Breast epithelium (tissue), 4 donors: Measurements from ENCODE around the gene SAMD8. TPM values are rescaled to one million over a fixed set of nuclear protein-coding genes. Genes with fewer than 3 reads are reported as not detected.
A peak's percentile ranks its signal among the peaks of the same experiment; 100 is the strongest.

Experiments used
- DNase-seq, 2 donors: peaks; one replicate each; pipeline ENCODE4 v3.0.0-alpha.2; 2019; ENCODE audit warnings: low spot score in 2 of 2
- H3K27ac ChIP-seq, 2 donors: fragments of 200-600 bp; sonication (generic) in 1 of 2; one replicate each; pipeline ENCODE4 v1.5.1; 2016 to 2019; ENCODE audit warnings: mild to moderate bottlenecking in 1 of 2
- H3K27me3 ChIP-seq, 2 donors: fragments of 200-600 bp; sonication (generic) in 1 of 2; one replicate each; pipeline versions ENCODE4 v1.5.1 to v1.6.0; 2017 to 2019; ENCODE audit warnings: control low read depth in 1 of 2, mild to moderate bottlenecking in 1 of 2
- H3K36me3 ChIP-seq: fragments of 200-600 bp; one replicate; pipeline ENCODE4 v1.5.1; 2019
- H3K4me1 ChIP-seq, 2 donors: fragments of 200-600 bp; sonication (generic); one replicate each; pipeline ENCODE4 v1.5.1; 2016 to 2019; ENCODE audit warnings: control low read depth in 1 of 2
- H3K4me3 ChIP-seq, 3 donors: fragments of 200-600 bp; sonication (generic); 1 replicate in 2 of 3; 2 replicates in 1 of 3; pipeline ENCODE4 v1.5.1; 2016 to 2019; ENCODE audit warnings: mild to moderate bottlenecking in 3 of 3, moderate library complexity in 2 of 3
- H3K9me3 ChIP-seq, 2 donors: fragments of 200-600 bp; sonication (generic) in 1 of 2; one replicate each; pipeline ENCODE4 v1.5.1; 2016 to 2019; ENCODE audit warnings: control low read depth in 1 of 2
- POLR2A ChIP-seq: fragments of 450-650 bp; IDR thresholded peaks from one replicate; pipeline ENCODE4 v1.6.1; 2016; ENCODE audit warnings: antibody characterized with exemption, mild to moderate bottlenecking, moderate library complexity
- POLR2AphosphoS5 ChIP-seq, 3 donors: sonication (generic); formaldehyde crosslinking; IDR thresholded peaks; one replicate each; pipeline ENCODE4 v1.6.1; 2017; ENCODE audit warnings: antibody characterized with exemption in 3 of 3
- intact Hi-C: fragments of 100-400 bp; cut with DNase I; formaldehyde crosslinking; loops from one replicate; pipeline ENCODE4 v1.15.1; 2023; ENCODE audit warnings: low total_unique reads
- total RNA-seq, 3 donors: library from RNA; depleted of rRNA; stranded (reverse); fragments of >200 nt; gene quantifications; one replicate each; pipeline ENCODE4 v1.1.0, GENCODE V29; 2016
- TF ChIP-seq, protein P1 (sequence below), 3 donors: fragments of 450-650 bp; IDR thresholded peaks; one replicate each; pipeline ENCODE4 v1.5.1; 2016 to 2017; ENCODE audit warnings: antibody characterized with exemption in 3 of 3, mild to moderate bottlenecking in 3 of 3, moderate library complexity in 3 of 3

SAMD8 gene
- total RNA-seq, 3 donors from 2014 or later: 41.0 to 45.2 (median 41.3) TPM

DNA sequence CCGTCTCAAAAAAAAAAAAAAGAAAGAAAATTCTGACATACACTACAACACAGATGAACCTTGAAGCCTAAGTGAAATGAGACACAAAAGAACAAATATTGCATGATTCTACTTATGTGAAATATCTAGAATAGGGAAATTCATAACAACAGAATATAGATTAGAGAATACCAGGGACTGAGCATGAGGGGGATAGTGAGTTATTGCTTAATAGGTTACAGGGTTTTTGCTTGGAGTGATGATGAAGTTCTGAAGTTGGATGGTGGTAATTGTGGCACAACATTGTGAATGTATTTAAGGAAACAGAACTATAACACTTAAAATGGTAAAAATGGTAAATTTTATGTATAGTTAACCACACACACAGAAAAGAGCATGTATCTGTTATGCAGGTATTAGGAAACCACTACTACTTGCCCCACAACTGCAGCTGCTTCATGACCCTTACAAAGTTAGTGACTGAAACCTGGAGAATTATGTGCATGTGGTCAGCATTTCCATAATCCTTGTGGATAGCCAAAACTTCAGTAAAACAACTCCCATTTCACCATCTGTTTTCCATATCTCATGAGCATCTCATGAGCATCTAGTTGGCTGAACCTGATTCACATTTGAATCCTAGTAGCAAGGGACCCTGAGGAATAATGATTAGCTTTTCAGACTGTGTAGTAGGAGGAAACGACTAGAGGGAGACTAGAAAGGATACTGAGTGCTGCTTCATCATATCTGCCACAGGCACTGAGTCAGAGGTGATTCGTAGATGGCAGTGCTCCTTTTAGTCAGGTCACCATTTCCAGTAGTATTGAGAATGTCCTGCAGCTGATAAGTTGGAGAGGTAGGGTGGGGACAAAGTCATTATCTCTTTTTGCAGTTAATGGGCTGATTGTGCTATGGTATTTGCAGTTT is 26.3 kb downstream of the SAMD8 start:
- Histone ChIP-seq H3K27ac (peak overlapping the region in 1 of 2 donors; percentile 39), H3K4me1 (no peaks in the 10 kb centered on the region), H3K9me3 (no peaks in the 10 kb centered on the region), H3K4me3 (no peak overlapping the region), H3K27me3 (no peaks in the 10 kb centered on the region), H3K36me3 (no peaks in the 10 kb centered on the region)
- DNase-seq: no peak
- intact Hi-C loops: no loop called here
- TF ChIP-seq, protein P1, sequence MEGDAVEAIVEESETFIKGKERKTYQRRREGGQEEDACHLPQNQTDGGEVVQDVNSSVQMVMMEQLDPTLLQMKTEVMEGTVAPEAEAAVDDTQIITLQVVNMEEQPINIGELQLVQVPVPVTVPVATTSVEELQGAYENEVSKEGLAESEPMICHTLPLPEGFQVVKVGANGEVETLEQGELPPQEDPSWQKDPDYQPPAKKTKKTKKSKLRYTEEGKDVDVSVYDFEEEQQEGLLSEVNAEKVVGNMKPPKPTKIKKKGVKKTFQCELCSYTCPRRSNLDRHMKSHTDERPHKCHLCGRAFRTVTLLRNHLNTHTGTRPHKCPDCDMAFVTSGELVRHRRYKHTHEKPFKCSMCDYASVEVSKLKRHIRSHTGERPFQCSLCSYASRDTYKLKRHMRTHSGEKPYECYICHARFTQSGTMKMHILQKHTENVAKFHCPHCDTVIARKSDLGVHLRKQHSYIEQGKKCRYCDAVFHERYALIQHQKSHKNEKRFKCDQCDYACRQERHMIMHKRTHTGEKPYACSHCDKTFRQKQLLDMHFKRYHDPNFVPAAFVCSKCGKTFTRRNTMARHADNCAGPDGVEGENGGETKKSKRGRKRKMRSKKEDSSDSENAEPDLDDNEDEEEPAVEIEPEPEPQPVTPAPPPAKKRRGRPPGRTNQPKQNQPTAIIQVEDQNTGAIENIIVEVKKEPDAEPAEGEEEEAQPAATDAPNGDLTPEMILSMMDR (IDR thresholded peaks at IDR 0.05): no peak
- TF ChIP-seq POLR2AphosphoS5 (IDR thresholded peaks at IDR 0.05) (no peak), POLR2A (no peak)

DNA sequence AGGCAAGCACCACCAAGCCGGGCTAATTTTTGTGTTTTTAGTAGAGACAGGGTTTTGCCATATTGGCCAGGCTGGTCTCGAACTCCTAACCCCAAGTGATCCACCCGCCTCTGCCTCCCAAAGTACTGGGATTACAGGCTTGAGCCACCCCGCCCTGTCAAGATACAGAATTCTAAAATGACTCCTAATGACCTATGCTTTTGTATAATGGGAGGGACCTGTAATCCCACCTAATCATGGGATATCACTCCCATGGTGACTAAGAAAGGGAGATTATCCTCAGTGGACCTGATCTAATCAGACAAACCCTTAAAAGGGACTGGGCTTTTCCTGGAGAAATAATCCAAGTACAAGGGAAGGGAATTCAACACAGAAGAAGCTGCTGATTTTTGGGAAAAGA is 28.8 kb downstream of the SAMD8 start:
- intact Hi-C loops: no loop called here
- H3K27me3 ChIP-seq: no peaks in the 10 kb centered on the region
- no peak for DNase-seq
- H3K27ac ChIP-seq: no peak overlapping the region
- no peaks in the 10 kb centered on the region for H3K9me3 ChIP-seq
- TF ChIP-seq POLR2AphosphoS5 (IDR thresholded peaks at IDR 0.05) (no peak), POLR2A (no peak)
- TF ChIP-seq, protein P1 (IDR thresholded peaks at IDR 0.05): no peak
- H3K4me3 ChIP-seq: no peak overlapping the region
- H3K4me1 ChIP-seq: no peaks in the 10 kb centered on the region
- H3K36me3 ChIP-seq: no peaks in the 10 kb centered on the region

DNA sequence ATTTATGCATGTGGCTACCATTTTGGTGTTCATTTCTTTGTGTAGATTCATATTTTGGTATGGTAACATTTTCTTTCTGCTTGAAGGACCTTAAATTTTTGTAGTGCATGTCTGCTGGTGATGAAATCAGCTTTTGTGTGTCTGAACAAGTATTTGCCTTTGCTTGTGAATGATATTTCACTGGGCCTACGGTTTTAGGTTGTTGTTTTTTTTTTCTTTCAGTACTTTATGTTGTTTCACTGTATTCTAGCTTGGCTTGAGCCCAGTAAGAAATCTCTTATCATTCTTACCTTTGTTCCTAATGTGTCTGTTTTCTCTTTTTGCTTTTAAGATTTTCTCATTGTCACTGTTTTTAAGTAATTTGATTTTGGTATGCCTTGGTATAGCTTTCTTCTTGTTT is 31.9 kb downstream of the SAMD8 start:
- Histone ChIP-seq H3K9me3 (no peaks in the 10 kb centered on the region), H3K27me3 (no peaks in the 10 kb centered on the region), H3K36me3 (no peaks in the 10 kb centered on the region), H3K4me3 (no peak overlapping the region), H3K27ac (peak overlapping the region in 1 of 2 donors; percentile 3), H3K4me1 (no peaks in the 10 kb centered on the region)
- TF ChIP-seq POLR2AphosphoS5 (IDR thresholded peaks at IDR 0.05) (no peak), POLR2A (no peak)
- TF ChIP-seq, protein P1 (IDR thresholded peaks at IDR 0.05): no peak
- intact Hi-C loops: no loop called here
- DNase-seq: no peak

DNA sequence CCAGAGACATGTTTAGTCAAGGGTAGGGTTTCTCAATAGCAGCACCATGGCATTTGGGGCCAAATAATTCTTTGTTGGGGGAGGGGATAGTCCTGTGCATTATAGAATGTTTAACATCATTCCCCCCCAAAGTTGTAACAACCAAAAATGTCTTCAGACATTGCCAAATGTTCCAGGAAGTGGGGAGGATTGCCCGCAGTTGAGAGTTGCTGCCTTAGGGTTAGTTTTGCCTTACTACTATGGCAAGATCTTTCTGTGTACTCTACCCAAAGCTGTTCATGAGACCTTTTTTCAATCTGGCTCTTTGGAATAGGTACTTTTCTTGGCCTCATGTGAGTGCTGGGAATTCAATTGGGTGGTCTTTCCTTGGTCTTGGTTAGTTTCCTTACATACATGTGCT is 34.1 kb downstream of the SAMD8 start:
- no peaks in the 10 kb centered on the region for H3K4me1 ChIP-seq
- no peaks in the 10 kb centered on the region for H3K27me3 ChIP-seq
- intact Hi-C loops: no loop called here
- H3K36me3 ChIP-seq: no peaks in the 10 kb centered on the region
- TF ChIP-seq POLR2A (no peak), POLR2AphosphoS5 (IDR thresholded peaks at IDR 0.05) (no peak)
- TF ChIP-seq, protein P1 (IDR thresholded peaks at IDR 0.05): no peak
- no peaks in the 10 kb centered on the region for H3K9me3 ChIP-seq
- H3K27ac ChIP-seq: peak overlapping the region; percentile 28 to 61
- no peak for DNase-seq
- H3K4me3 ChIP-seq: no peak overlapping the region

DNA sequence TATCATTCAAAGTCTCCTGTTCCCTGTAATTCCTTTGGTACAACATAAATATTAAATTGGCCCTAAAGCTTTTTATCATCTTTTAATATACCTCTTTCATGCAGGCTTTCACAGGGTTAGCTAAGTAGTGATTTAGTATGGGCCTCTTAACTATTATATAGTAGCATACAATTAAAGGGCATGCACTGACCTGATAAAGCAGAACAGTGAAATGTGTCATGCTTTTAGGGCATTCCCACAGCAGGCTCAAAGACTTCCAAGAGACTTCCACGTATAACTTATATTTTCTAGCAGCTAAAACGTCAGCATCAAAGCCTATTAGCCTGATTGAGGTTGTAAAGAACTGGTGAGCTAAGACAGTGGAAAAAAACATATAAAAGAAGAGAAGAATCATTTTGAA is 35.3 kb downstream of the SAMD8 start:
- no peaks in the 10 kb centered on the region for H3K4me1 ChIP-seq
- H3K27me3 ChIP-seq: no peaks in the 10 kb centered on the region
- H3K9me3 ChIP-seq: no peaks in the 10 kb centered on the region
- DNase-seq: no peak
- peaks cover 6% of the 10 kb centered on the region for H3K36me3 ChIP-seq
- H3K27ac ChIP-seq: no peak overlapping the region
- no peak overlapping the region for H3K4me3 ChIP-seq
- intact Hi-C loops: no loop called here
- TF ChIP-seq, protein P1 (IDR thresholded peaks at IDR 0.05): no peak
- TF ChIP-seq POLR2A (no peak), POLR2AphosphoS5 (IDR thresholded peaks at IDR 0.05) (no peak)
